HG03039 (cell line): ENCODE data around the gene MRM3.
A peak's percentile ranks its signal among the peaks of the same experiment; 100 is the strongest.
"Not testable (repeated sequence)": the region's sequence is repeated elsewhere in the genome, so short reads cannot be mapped to it uniquely, and the experiment has no call there.

Source experiments
- ATAC-seq: cut with Tn5 transposase; IDR thresholded peaks from one replicate; pipeline ENCODE4 v1.9.1; 2021; ENCODE audit warnings: mild to moderate bottlenecking, moderate library complexity; ENCODE audit not compliant: unreplicated experiment

MRM3 gene

GRCh38 chr17:752620-753219, 29.4 kb upstream of the MRM3 start:
- ATAC-seq = peak; percentile 5

GRCh38 chr17:753418-753817, 28.7 kb upstream of the MRM3 start:
- ATAC-seq = no peak

- not testable (repeated sequence) for ATAC-seq
Observed at GRCh38 chr17:755319-755961, 26.7 kb upstream of the MRM3 start.

- ATAC-seq = not testable (repeated sequence)
Observed at GRCh38 chr17:756010-756567, 26.1 kb upstream of the MRM3 start.

GRCh38 chr17:759964-760363, 22.2 kb upstream of the MRM3 start:
- no peak for ATAC-seq

- no peak for ATAC-seq
Observed at GRCh38 chr17:760371-760770, 21.8 kb upstream of the MRM3 start.

GRCh38 chr17:767076-767475, 15.1 kb upstream of the MRM3 start:
- ATAC-seq = no peak

- ATAC-seq = no peak
Observed at GRCh38 chr17:773016-773415, 9.1 kb upstream of the MRM3 start.

GRCh38 chr17:773467-774312, 8.5 kb upstream of the MRM3 start:
- no peak for ATAC-seq

- no peak for ATAC-seq
Observed at GRCh38 chr17:774313-774584, 7.9 kb upstream of the MRM3 start.

GRCh38 chr17:778096-778495, 4.1 kb upstream of the MRM3 start:
- ATAC-seq = no peak

GRCh38 chr17:784143-784542, 2.0 kb downstream of the MRM3 start:
- no peak for ATAC-seq

- not testable (repeated sequence) for ATAC-seq
Observed at GRCh38 chr17:785901-786300, 3.7 kb downstream of the MRM3 start.

- no peak for ATAC-seq
Observed at GRCh38 chr17:787641-788221, 5.6 kb downstream of the MRM3 start.

- no peak for ATAC-seq
Observed at GRCh38 chr17:788551-788950, 6.4 kb downstream of the MRM3 start.

GRCh38 chr17:789160-789840, 7.1 kb downstream of the MRM3 start:
- ATAC-seq = no peak

- not testable (repeated sequence) for ATAC-seq
Observed at GRCh38 chr17:789931-790873, 8.0 kb downstream of the MRM3 start.

- ATAC-seq = not testable (repeated sequence)
Observed at GRCh38 chr17:790874-791247, 8.7 kb downstream of the MRM3 start.

- no peak for ATAC-seq
Observed at GRCh38 chr17:791829-792228, 9.7 kb downstream of the MRM3 start.

- no peak for ATAC-seq
Observed at GRCh38 chr17:792277-792676, 10.1 kb downstream of the MRM3 start.
